PFSK-1 (cell line): Measurements from ENCODE around the gene CACNA2D4.

Experiments
- POLR2AphosphoS5 ChIP-seq: IDR thresholded peaks from 2 replicates; pipeline ENCODE4 v1.6.1; 2012; ENCODE audit warnings: low read depth, mild to moderate bottlenecking, control low read depth, low read length, moderate library complexity
- TAF1 ChIP-seq: IDR thresholded peaks from 2 replicates; pipeline ENCODE4 v1.6.1; 2012; ENCODE audit warnings: low read length, control low read depth, borderline replicate concordance; ENCODE audit not compliant: insufficient read depth

DNA sequence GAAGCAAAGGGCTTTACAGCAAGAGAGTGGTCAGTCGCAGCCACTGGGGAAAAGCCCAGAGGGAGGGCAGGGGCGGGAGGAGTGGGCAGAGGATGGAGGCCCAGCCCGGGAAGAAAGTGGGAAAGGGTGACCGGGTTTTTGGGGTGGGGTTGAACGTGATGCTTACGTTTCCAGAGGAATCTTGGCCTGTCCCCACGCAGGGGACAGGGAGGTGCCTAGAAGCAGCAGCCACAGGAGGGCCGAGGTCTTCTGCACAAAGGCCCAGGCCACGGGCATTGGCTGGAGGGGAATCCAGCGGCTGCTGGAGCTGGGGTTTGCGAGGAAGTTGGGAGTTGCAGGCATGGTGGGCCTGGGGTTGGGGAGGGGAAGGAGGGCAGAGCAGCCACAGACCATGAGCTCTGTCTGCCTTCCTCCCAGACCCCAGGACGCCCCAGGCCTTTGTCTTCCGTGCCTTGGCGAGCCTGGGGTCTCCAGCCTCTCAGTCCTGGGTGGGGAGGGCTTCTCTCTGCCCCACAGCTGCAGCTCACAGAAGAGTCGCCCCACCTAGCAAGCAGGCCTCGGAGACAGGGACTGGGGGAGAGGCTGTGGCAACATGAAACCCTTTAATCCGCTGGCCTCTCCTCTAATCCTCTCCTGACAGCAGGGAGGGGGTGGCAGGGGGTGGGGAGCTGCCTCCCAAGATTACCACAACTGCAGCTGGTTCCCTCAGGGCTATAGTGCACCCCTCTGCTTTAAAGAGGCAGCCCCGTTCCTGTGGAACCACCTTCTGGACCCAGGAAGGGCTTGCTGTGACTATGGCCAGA, at the start of gene CACNA2D4:
- no peak for TF ChIP-seq TAF1
- TF ChIP-seq POLR2AphosphoS5, result no peak
